HG03575 (cell line): ENCODE measurements around the gene SCN3B.

Experiments
- ATAC-seq: cut with Tn5 transposase; IDR thresholded peaks from one replicate; pipeline ENCODE4 v1.9.1; 2021; ENCODE audit not compliant: unreplicated experiment, insufficient number of reproducible peaks, low FRiP score; ENCODE audit errors: extremely low read depth

SCN3B gene

DNA sequence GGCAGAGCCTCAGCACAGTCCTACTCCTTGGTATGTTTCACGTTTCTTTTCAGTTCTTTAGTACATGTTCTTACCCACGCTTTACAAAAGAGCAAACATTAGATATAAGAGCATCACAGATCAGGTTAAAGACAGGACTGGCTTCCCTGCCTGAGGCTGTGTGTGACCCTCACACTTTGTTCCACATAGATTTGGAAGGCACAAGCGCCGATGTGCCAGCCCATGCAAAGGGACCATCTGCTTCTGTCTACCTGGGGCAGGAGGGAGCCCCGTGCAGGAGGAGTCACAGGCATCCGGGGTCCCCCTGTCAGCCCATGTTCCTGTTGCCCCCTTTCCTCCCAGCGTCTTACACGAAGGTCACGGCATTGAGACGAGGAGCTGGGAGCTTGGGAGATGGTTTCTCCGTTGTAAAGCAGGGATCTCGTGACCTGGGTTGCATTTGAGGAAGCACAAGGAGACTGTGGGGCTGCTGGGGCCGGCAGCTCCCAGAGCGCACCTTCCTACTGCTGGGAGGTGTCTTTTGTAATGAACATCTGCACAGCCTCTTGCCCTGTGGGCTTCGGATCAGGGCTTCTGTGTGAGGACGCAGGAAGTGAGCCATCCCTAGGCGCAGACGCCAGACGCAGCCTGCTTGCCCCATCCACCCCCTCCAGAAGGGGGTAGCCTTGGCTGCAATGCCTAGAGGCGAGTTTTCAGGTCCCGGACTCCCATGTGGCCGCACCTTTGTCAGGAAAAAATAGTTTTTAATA is 72.6 kb downstream of the SCN3B start:
- ATAC-seq, result no peak

GRCh38 chr11:123580557-123581275 is 73.7 kb downstream of the SCN3B start:
- ATAC-seq, result peak; percentile 74

- ATAC-seq, result no peak
These were observed 74.3 kb downstream of the SCN3B start for GRCh38 chr11:123580137-123580536.

DNA sequence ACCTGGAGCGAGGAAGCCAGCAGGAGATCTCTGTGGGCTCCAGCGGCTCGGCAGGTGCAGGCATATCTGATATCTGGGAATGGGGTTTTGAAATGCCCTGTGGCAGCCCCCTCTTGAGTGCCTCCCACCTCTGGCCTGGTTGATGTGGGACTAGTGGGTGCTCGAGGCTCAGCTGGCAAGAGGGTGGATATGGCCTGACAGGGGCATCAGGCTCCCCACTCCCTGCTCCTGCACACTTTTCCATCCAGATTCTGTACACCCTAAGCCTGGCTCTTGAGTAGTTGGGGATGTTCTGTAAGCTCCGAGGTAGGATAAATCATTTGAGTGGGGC is 75.0 kb downstream of the SCN3B start:
- ATAC-seq, result no peak
